Renal cortical epithelial cell (primary cell): Measurements from ENCODE around the gene QSER1. TPM values are rescaled to one million over a fixed set of nuclear protein-coding genes. Genes with fewer than 3 reads are reported as not detected.
"Not testable (repeated sequence)": the region's sequence is repeated elsewhere in the genome, so short reads cannot be mapped to it uniquely, and the experiment has no call there.

Experiments
- DNase-seq: peaks from one replicate; pipeline ENCODE4 v3.0.0-alpha.2; 2011; ENCODE audit warnings: low read depth
- total RNA-seq: library from RNA; depleted of rRNA; stranded (reverse); fragments of >200 nt; gene quantifications from 2 replicates; pipeline ENCODE4 v1.2.3, GENCODE V29; 2014

Gene QSER1
- 17.7 and 43.9 TPM in 2 replicates for total RNA-seq

GRCh38 chr11:32892355-32893092 is at the start of gene QSER1:
QSER1 (plus strand) TSS chr11:32892811; CDS start chr11:32893126, 315 bp downstream.
- DNase-seq, result no peak

GRCh38 chr11:32843544-32843943 is 49.1 kb upstream of the QSER1 start:
- no peak for DNase-seq

GRCh38 chr11:32847511-32847910 is 45.1 kb upstream of the QSER1 start:
- DNase-seq, result no peak

- no peak for DNase-seq
Observed at GRCh38 chr11:32849761-32850160, 42.9 kb upstream of the QSER1 start.

- DNase-seq, result no peak
Observed at GRCh38 chr11:32851251-32851650, 41.4 kb upstream of the QSER1 start.

GRCh38 chr11:32852207-32852606 is 40.4 kb upstream of the QSER1 start:
- peak; percentile 23 for DNase-seq

- no peak for DNase-seq
Observed at GRCh38 chr11:32855601-32856000, 37.0 kb upstream of the QSER1 start.

GRCh38 chr11:32858731-32859130 is 33.9 kb upstream of the QSER1 start:
- DNase-seq, result no peak

- no peak for DNase-seq
Observed at GRCh38 chr11:32861850-32862577, 30.6 kb upstream of the QSER1 start.

- no peak for DNase-seq
Observed at GRCh38 chr11:32864555-32864954, 28.1 kb upstream of the QSER1 start.

GRCh38 chr11:32868752-32869151 is 23.9 kb upstream of the QSER1 start:
- DNase-seq, result not testable (repeated sequence)

- no peak for DNase-seq
Observed at GRCh38 chr11:32870676-32871075, 21.9 kb upstream of the QSER1 start.

GRCh38 chr11:32874132-32874531 is 18.5 kb upstream of the QSER1 start:
- DNase-seq, result no peak

GRCh38 chr11:32881286-32881685 is 11.3 kb upstream of the QSER1 start:
- no peak for DNase-seq

GRCh38 chr11:32883421-32883820 is 9.2 kb upstream of the QSER1 start:
- no peak for DNase-seq

GRCh38 chr11:32884023-32884422 is 8.6 kb upstream of the QSER1 start:
- no peak for DNase-seq

- peak; percentile 28 for DNase-seq
Observed at GRCh38 chr11:32884770-32885384, 7.7 kb upstream of the QSER1 start.

- no peak for DNase-seq
Observed at GRCh38 chr11:32885556-32885955, 7.1 kb upstream of the QSER1 start.

- DNase-seq, result no peak
Observed at GRCh38 chr11:32886180-32886579, 6.4 kb upstream of the QSER1 start.

- not testable (repeated sequence) for DNase-seq
Observed at GRCh38 chr11:32887707-32888383, 4.8 kb upstream of the QSER1 start.

GRCh38 chr11:32888384-32888710 is 4.3 kb upstream of the QSER1 start:
- DNase-seq, result not testable (repeated sequence)

GRCh38 chr11:32888805-32889204 is 3.8 kb upstream of the QSER1 start:
- DNase-seq, result peak; percentile 53
